Transverse colon (tissue), 4 donors: Measurements from ENCODE around the gene GABBR2.

Source experiments
- CTCF ChIP-seq, 5 experiments: fragments of 200-600 bp in 3 of 5; fragments of 450-650 bp in 2 of 5; sonication (generic) in 3 of 5; IDR thresholded peaks; 1 replicate in 2 of 5; 2 replicates in 3 of 5; pipeline ENCODE4 v1.5.1; 2016 to 2017; ENCODE audit warnings: antibody characterized with exemption in 5 of 5, inconsistent platforms in 3 of 5, mild to moderate bottlenecking in 2 of 5, moderate library complexity in 1 of 5
- EP300 ChIP-seq: sonication (generic); formaldehyde crosslinking; IDR thresholded peaks from one replicate; pipeline ENCODE4 v1.6.1; 2017; ENCODE audit warnings: antibody characterized with exemption, low read depth
- POLR2A ChIP-seq: fragments of 450-650 bp; IDR thresholded peaks from one replicate; pipeline ENCODE4 v1.6.1; 2016; ENCODE audit warnings: antibody characterized with exemption, mild to moderate bottlenecking, moderate library complexity
- POLR2AphosphoS5 ChIP-seq, 3 donors: sonication (generic); formaldehyde crosslinking; IDR thresholded peaks; one replicate each; pipeline ENCODE4 v1.6.1; 2016; ENCODE audit warnings: antibody characterized with exemption in 3 of 3

GRCh38 chr9:98363644-98364043 is 345.1 kb downstream of the GABBR2 start:
- TF ChIP-seq CTCF (IDR thresholded peaks at IDR 0.05), result no peak
- no peak for TF ChIP-seq EP300
- no peak for TF ChIP-seq POLR2A
- no peak for TF ChIP-seq POLR2AphosphoS5 (IDR thresholded peaks at IDR 0.05)
